ENCODE data around the gene BANF2.

DNA sequence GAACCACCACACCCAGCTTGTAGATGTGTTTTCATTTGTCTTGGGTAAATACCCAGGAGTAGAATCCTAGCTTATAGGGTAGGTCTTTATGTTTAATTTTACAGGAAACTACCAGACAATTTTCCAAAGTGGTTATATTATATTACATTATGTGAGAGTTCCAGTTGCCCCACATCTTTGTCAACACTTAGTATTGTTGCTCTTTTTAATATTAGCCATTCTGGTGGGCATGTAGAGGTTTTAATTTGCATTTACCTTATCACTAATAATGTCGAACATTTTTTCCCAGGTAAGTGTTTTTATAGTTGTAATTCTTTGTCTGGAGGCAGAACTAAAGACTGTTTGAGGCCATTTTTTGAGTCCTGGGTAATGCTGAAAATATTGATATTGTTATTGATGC lies 3.5 kb upstream of the BANF2 start:
- TF ChIP-seq, protein P1, sequence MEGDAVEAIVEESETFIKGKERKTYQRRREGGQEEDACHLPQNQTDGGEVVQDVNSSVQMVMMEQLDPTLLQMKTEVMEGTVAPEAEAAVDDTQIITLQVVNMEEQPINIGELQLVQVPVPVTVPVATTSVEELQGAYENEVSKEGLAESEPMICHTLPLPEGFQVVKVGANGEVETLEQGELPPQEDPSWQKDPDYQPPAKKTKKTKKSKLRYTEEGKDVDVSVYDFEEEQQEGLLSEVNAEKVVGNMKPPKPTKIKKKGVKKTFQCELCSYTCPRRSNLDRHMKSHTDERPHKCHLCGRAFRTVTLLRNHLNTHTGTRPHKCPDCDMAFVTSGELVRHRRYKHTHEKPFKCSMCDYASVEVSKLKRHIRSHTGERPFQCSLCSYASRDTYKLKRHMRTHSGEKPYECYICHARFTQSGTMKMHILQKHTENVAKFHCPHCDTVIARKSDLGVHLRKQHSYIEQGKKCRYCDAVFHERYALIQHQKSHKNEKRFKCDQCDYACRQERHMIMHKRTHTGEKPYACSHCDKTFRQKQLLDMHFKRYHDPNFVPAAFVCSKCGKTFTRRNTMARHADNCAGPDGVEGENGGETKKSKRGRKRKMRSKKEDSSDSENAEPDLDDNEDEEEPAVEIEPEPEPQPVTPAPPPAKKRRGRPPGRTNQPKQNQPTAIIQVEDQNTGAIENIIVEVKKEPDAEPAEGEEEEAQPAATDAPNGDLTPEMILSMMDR (IDR thresholded peaks at IDR 0.05) = no peak
- no peak for TF ChIP-seq EZH2phosphoT487 (IDR thresholded peaks at IDR 0.05)
